GM12892 (cell line): ENCODE results near the gene CHD2.
"Not testable (repeated sequence)": the region's sequence is repeated elsewhere in the genome, so short reads cannot be mapped to it uniquely, and the experiment has no call there.

Source experiments
- DNase-seq: peaks from one replicate; pipeline ENCODE4 v3.0.0; 2011; ENCODE audit not compliant: insufficient read length
- FAIRE-seq: peaks from 2 replicates; lab custom pipeline; 2011; peaks lifted over from hg19 to GRCh38; lab: Jason Lieb, UNC
- POLR2A ChIP-seq: IDR thresholded peaks from 2 replicates; pipeline ENCODE4 v1.6.1; 2011; ENCODE audit warnings: low read depth, low read length, control low read depth
- POLR2AphosphoS5 ChIP-seq: IDR thresholded peaks from 2 replicates; pipeline ENCODE4 v1.6.1; 2011; ENCODE audit warnings: low read depth, low read length, control low read depth
- TAF1 ChIP-seq: IDR thresholded peaks from 2 replicates; pipeline ENCODE4 v1.6.1; 2011; ENCODE audit warnings: low read depth, mild to moderate bottlenecking, control low read depth, low read length, borderline replicate concordance

The CHD2 gene

GRCh38 chr15:93037820-93038705, 137.9 kb downstream of the CHD2 start:
- TF ChIP-seq POLR2AphosphoS5 = no peak
- no peak for TF ChIP-seq TAF1
- TF ChIP-seq POLR2A = no peak
- DNase-seq (no peak), FAIRE-seq (no peak)

GRCh38 chr15:93039562-93040287, 139.6 kb downstream of the CHD2 start:
- not testable (repeated sequence) for DNase-seq, FAIRE-seq

DNA sequence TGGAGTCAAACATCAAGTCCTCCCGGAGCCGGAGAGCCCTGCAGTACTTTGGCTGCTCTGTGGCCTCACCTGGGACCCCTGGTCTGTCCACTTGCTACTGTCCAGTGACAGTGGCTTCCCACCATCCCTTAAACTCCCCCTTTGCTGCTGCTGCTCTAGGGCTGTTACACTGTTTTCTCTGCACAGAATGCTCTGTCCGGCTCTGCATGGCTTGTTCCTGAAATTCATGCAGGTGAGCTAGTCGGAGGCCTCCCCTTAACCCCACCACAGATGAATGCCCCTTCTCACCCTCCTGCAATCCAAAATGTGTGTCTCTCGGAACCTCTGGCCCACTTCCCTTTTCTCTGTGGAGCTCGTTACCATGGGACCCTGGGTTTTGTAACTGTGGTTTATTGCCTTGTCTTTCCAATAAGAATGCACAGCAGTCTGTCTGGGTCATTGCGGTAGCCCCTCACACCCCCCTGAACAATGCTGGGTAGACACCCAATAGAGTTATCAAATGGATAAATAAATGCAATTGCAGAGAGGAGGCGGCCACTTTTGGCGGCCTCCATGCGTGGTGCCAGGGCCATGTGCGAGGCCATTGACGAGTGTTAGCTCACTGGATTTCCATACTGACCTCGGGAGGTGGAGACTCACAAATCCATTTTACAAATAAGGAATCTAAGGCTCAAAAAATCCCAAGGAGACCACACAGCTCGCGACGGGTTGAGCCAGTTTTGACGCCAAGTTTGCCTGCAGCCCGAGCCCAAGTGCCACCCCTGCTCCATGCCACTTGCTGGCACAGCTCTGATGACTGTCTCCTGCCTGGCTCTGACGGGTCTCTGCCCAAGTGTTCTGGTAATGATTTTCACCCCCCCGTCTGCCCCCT, 140.4 kb downstream of the CHD2 start:
- TF ChIP-seq POLR2A = no peak
- TF ChIP-seq TAF1 = no peak
- no peak for TF ChIP-seq POLR2AphosphoS5
- FAIRE-seq (no peak), DNase-seq (no peak)

DNA sequence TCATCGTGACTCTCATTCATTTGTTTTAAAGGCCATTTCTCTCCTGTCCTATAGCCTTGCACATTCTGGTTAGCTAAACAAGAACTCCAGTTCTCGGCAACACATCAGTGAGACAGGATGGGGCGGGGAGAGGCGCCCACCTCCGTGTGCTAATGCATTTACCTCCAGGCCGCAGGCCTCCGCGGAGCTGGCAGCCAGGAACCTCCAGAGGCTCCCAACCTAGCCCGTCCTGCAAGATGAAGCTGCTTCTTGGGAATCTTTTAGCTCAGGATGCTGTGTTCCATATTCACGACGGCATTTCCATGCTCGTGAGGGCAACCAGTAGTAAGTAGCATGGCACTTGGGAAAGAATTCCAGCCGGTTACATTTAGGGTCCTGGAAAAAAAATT, 141.0 kb downstream of the CHD2 start:
- TF ChIP-seq POLR2AphosphoS5 = no peak
- TF ChIP-seq POLR2A = no peak
- TF ChIP-seq TAF1 = no peak
- no peak for FAIRE-seq
- no peak for DNase-seq

- DNase-seq (no peak), FAIRE-seq (no peak)
- TF ChIP-seq TAF1 (no peak), POLR2AphosphoS5 (no peak), POLR2A (no peak)
Measured at GRCh38 chr15:93042211-93042610, 142.1 kb downstream of the CHD2 start.

DNA sequence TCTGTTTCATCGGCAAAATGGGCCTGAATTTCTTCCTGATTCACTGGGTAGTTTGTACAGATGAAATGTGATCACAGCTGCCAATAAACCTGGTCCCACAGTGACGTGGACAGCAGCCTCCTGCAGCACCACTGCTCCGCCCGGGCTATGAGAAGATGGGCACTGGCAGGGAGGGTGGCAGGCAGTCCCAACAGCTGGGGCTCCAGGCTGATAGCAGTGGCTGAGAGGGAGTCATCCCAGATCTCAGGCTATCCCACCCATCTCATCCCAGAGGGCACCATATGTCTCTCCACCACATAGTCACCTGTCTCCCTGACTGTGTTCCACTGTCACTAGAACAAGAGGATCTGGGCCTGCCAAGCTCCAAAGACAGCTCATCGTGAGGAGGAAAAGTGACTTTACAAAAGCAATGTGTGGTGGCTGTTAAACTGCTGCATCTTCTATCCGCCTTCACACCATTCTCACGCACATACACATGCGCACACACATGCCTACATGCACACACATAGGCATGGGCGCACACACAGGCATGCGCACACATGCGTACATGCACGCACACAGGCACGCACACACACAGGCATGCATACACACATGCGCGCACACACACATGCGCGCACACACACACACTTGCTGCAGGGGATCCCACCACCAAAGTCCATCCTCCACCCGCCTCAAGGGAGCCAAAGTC, 142.7 kb downstream of the CHD2 start:
- FAIRE-seq = no peak
- TF ChIP-seq POLR2AphosphoS5 (no peak), TAF1 (no peak), POLR2A (no peak)
- no peak for DNase-seq

DNA sequence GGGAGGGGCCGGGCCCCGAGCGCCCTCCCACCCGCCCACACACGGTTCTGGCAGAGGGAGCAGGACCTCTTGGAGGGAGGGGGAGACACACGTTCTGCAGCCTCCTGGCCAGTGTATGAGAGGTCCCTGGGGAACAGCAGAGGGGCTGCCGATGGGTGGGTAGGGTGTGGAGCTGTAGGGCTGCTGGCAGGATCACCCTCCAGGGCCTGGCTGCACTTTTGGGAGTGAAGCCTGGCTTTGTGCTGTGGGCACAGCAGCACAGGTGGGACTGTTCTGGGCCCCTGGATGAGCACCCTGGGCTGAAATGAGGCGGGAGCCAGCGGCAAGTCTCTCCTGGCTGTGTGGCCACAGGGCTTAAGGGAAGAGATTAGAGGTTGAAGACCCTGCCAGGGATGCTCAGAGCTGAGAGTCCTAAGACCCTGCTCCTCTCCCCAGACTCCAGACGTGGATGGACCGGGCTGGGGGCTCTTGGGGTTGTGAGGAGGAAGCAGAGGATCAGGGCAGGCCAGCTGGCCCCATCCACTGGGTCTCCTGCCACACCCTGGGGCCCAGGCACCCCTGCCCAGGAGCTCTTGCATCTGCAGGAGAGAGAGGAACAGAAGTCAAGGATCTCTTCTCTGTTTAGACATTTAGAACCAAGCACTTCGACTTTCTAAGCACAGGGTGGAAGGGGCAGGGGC, 143.6 kb downstream of the CHD2 start:
- TF ChIP-seq POLR2A (no peak), TAF1 (no peak), POLR2AphosphoS5 (no peak)
- DNase-seq = no peak
- no peak for FAIRE-seq

- DNase-seq = no peak
- no peak for TF ChIP-seq POLR2A
- TF ChIP-seq TAF1 = no peak
- TF ChIP-seq POLR2AphosphoS5 = no peak
- no peak for FAIRE-seq
Measured at GRCh38 chr15:93044301-93045190, 144.4 kb downstream of the CHD2 start.

GRCh38 chr15:93045191-93045785, 145.2 kb downstream of the CHD2 start:
- FAIRE-seq = no peak
- no peak for DNase-seq
- TF ChIP-seq POLR2AphosphoS5 (no peak), POLR2A (no peak), TAF1 (no peak)
